ENCODE results near the gene CABYR.

DNA sequence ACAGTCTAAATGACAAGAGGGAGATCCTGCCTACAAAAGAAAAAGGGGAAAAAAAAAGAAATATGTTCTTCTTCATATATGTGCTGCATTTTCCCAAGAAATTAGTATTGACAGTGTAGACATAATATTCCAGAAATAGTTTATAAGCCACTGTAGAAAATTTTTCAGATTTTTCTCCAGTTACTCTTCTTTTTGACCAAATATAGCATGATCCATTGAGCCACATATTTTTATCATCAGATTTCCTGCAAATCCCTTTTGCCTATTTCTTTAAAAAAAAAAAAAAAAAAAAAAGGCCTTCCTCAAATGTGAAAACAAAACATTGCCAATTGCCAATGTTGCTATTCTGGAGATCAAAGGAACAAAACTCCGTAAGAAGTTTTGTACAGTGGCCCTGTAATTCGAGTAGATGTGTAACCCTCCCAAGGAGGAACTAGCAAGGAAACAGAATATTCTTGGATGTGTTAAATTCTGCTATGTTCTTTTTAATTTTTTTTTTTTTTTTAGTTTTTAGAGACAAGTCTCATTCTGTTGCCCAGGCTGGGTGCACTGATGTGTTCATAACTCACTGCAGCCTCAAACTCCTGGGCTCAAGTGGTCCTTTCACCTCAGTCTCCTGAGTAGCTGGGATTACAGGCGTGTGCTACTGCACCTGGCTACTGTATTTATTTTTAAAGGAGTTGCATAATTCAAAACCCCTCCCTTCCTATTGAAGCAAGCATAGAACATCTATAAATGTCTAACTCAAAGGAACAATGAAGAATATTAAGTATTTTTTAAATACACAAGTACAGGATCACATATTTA lies 12.5 kb upstream of the CABYR start:
- TF ChIP-seq EP300 (IDR thresholded peaks at IDR 0.05) (no peak), POLR2A (IDR thresholded peaks at IDR 0.05) (no peak)
- TF ChIP-seq, protein P1, sequence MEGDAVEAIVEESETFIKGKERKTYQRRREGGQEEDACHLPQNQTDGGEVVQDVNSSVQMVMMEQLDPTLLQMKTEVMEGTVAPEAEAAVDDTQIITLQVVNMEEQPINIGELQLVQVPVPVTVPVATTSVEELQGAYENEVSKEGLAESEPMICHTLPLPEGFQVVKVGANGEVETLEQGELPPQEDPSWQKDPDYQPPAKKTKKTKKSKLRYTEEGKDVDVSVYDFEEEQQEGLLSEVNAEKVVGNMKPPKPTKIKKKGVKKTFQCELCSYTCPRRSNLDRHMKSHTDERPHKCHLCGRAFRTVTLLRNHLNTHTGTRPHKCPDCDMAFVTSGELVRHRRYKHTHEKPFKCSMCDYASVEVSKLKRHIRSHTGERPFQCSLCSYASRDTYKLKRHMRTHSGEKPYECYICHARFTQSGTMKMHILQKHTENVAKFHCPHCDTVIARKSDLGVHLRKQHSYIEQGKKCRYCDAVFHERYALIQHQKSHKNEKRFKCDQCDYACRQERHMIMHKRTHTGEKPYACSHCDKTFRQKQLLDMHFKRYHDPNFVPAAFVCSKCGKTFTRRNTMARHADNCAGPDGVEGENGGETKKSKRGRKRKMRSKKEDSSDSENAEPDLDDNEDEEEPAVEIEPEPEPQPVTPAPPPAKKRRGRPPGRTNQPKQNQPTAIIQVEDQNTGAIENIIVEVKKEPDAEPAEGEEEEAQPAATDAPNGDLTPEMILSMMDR (IDR thresholded peaks at IDR 0.05): no peak
